ENCODE data around the gene MRPL16. TPM values are rescaled to one million over a fixed set of nuclear protein-coding genes. Genes with fewer than 3 reads are reported as not detected.

The MRPL16 gene
- total RNA-seq (2021), result 53.4 and 57.5 TPM in 2 replicates
- Bru-seq, nascent RNA, result percentile 86 among the genes with signal in this experiment
- BruChase-seq, experiment 1, labeled RNA remaining after a 2-hour chase, result percentile 74 among the genes with signal in this experiment
- BruChase-seq, experiment 2, labeled RNA remaining after a 6-hour chase, result percentile 78 among the genes with signal in this experiment
- long read RNA-seq, transcript MRPL16-201 (4 exons, 1,182 nt), result major isoform, 96 of 111 reads
- long read RNA-seq, transcript MRPL16-204 (4 exons, 574 nt), result minor isoform, 8 of 111 reads
- long read RNA-seq, partial matches to known transcripts, result 2 of 111 reads
- long read RNA-seq, other reads (novel, unspliced or antisense), result 5 of 111 reads

- no peaks in the 10 kb centered on the region for H3K9me3 ChIP-seq (ENCODE audit: low read depth, low read length, poor library complexity, severe bottlenecking)
- H3K27ac ChIP-seq (ENCODE audit: low read depth, low read length, poor library complexity, severe bottlenecking), result peak within 1 kb of the TSS; percentile 82
- peaks cover 6% of the 10 kb centered on the region for H3K4me1 ChIP-seq (ENCODE audit: insufficient read depth, low read length, poor library complexity, severe bottlenecking)
- H3K27me3 ChIP-seq (replicated peaks; ENCODE audit: insufficient read depth, low read depth, low read length, poor library complexity), result no peaks in the 10 kb centered on the region
- intact Hi-C loops (cut with micrococcal nuclease; ENCODE audit: unreplicated experiment), result no loop called here
- DNase-seq (ENCODE audit: low spot score), result peak; percentile 94
- H3K4me3 ChIP-seq (ENCODE audit: low read depth, low read length, poor library complexity, severe bottlenecking), result peak within 1 kb of the TSS; percentile 94
- TF ChIP-seq EZH2 (IDR thresholded peaks at IDR 0.05; ENCODE audit: borderline replicate concordance, low read depth, low read length, poor library complexity, severe bottlenecking), result no peak
- no peak for TF ChIP-seq CTCF (conservative IDR thresholded peaks at IDR 0.05; ENCODE audit: low read depth, low read length)
- no TSS peak for BruUV-seq (replicated peaks)
- ChIA-PET POLR2A (ENCODE audit: low non-redundant PET) (interaction anchor here (0.6 kb wide), 1 partner anchor 99 kb away, joined by 5 read pairs; no protein-coding TSS in a partner anchor), CTCF (interaction anchor here (0.6 kb wide), 1 partner anchor 273 kb away, joined by 3 read pairs; no protein-coding TSS in a partner anchor)
- H3K36me3 ChIP-seq (ENCODE audit: insufficient read depth, low read length, poor library complexity, severe bottlenecking), result peaks cover 30% of the 10 kb centered on the region
These were observed at the start of gene MRPL16 for GRCh38 chr11:59810189-59810910. MRPL16 (minus strand) TSS chr11:59810778; CDS start chr11:59810658, 120 bp downstream.

- CTCF ChIA-PET, result no interaction called here
- H3K4me3 ChIP-seq (ENCODE audit: low read depth, low read length, poor library complexity, severe bottlenecking), result no peak overlapping the region
- intact Hi-C loops (cut with micrococcal nuclease; ENCODE audit: unreplicated experiment), result no loop called here
These were observed 49.1 kb upstream of the MRPL16 start for GRCh38 chr11:59859673-59860072.

More at GRCh38 chr11:59859673-59860072, 49.1 kb upstream of the MRPL16 start:
- Histone ChIP-seq H3K4me1 (ENCODE audit: insufficient read depth, low read length, poor library complexity, severe bottlenecking) (peaks cover 9% of the 10 kb centered on the region), H3K36me3 (ENCODE audit: insufficient read depth, low read length, poor library complexity, severe bottlenecking) (no peaks in the 10 kb centered on the region), H3K9me3 (ENCODE audit: low read depth, low read length, poor library complexity, severe bottlenecking) (no peaks in the 10 kb centered on the region), H3K27me3 (replicated peaks; ENCODE audit: insufficient read depth, low read depth, low read length, poor library complexity) (peaks cover 3% of the 10 kb centered on the region), H3K27ac (ENCODE audit: low read depth, low read length, poor library complexity, severe bottlenecking) (no peak overlapping the region)
- POLR2A ChIA-PET (ENCODE audit: low non-redundant PET), result no interaction called here
- no peak for DNase-seq (ENCODE audit: low spot score)
- no TSS peak for BruUV-seq (replicated peaks)
- no peak for TF ChIP-seq CTCF (conservative IDR thresholded peaks at IDR 0.05; ENCODE audit: low read depth, low read length)
- TF ChIP-seq EZH2 (IDR thresholded peaks at IDR 0.05; ENCODE audit: borderline replicate concordance, low read depth, low read length, poor library complexity, severe bottlenecking), result no peak

Measured in A673 (cell line).